GM19438 (cell line): ENCODE measurements around the gene ATR.
"Not testable (repeated sequence)": the region's sequence is repeated elsewhere in the genome, so short reads cannot be mapped to it uniquely, and the experiment has no call there.

Experiments
- ATAC-seq: cut with Tn5 transposase; IDR thresholded peaks from one replicate; pipeline ENCODE4 v1.9.1; 2021; ENCODE audit warnings: low read depth; ENCODE audit not compliant: unreplicated experiment

Gene ATR

GRCh38 chr3:142578329-142579223, at the start of gene ATR:
Gene ATR (minus strand): TSS chr3:142578733. CDS start chr3:142578704, 29 bp downstream.
- ATAC-seq: peak; percentile 93

- no peak for ATAC-seq
Measured at GRCh38 chr3:142626971-142627370, 48.4 kb upstream of the ATR start.

- ATAC-seq: no peak
Measured at GRCh38 chr3:142625153-142625440, 46.6 kb upstream of the ATR start.

GRCh38 chr3:142624341-142625152, 46.0 kb upstream of the ATR start:
- no peak for ATAC-seq

GRCh38 chr3:142623194-142623593, 44.7 kb upstream of the ATR start:
- no peak for ATAC-seq

- no peak for ATAC-seq
Measured at GRCh38 chr3:142622405-142622804, 43.9 kb upstream of the ATR start.

- no peak for ATAC-seq
Measured at GRCh38 chr3:142618917-142619461, 40.5 kb upstream of the ATR start.

GRCh38 chr3:142615171-142615570, 36.6 kb upstream of the ATR start:
- ATAC-seq: no peak

- ATAC-seq: no peak
Measured at GRCh38 chr3:142614059-142614626, 35.6 kb upstream of the ATR start.

- no peak for ATAC-seq
Measured at GRCh38 chr3:142613491-142613890, 35.0 kb upstream of the ATR start.

- no peak for ATAC-seq
Measured at GRCh38 chr3:142611206-142611605, 32.7 kb upstream of the ATR start.

- ATAC-seq: no peak
Measured at GRCh38 chr3:142609136-142609535, 30.6 kb upstream of the ATR start.

GRCh38 chr3:142608631-142609030, 30.1 kb upstream of the ATR start:
- ATAC-seq: no peak

- ATAC-seq: peak; percentile 69
Measured at GRCh38 chr3:142604940-142605339, 26.4 kb upstream of the ATR start.

GRCh38 chr3:142603386-142603705, 24.8 kb upstream of the ATR start:
- ATAC-seq: not testable (repeated sequence)

GRCh38 chr3:142602619-142603385, 24.3 kb upstream of the ATR start:
- ATAC-seq: no peak

- ATAC-seq: no peak
Measured at GRCh38 chr3:142601713-142602112, 23.2 kb upstream of the ATR start.

GRCh38 chr3:142597906-142598305, 19.4 kb upstream of the ATR start:
- no peak for ATAC-seq

- ATAC-seq: peak; percentile 2
Measured at GRCh38 chr3:142596726-142597088, 18.2 kb upstream of the ATR start.

GRCh38 chr3:142595951-142596725, 17.6 kb upstream of the ATR start, which contains the start of gene PLS1:
Gene PLS1 (plus strand): TSS chr3:142596393. CDS start chr3:142664238, 67,845 bp downstream.
- peak; percentile 79 for ATAC-seq
